HG03354 (cell line): ENCODE results near the gene TMEM269.

Source experiments
- ATAC-seq: cut with Tn5 transposase; IDR thresholded peaks from one replicate; pipeline ENCODE4 v1.9.1; 2021; ENCODE audit warnings: mild to moderate bottlenecking; ENCODE audit not compliant: unreplicated experiment, poor library complexity, severe bottlenecking

The TMEM269 gene, protein sequence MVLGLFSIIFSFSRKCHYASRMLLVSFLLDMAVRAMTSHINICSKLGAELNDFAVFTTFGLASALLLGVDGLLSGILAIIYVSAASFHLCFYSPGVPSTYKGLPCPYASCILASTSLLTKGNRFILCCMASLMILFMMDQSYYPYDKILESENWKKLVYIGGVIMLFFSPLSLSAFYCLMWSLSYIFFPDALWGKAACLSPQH

DNA sequence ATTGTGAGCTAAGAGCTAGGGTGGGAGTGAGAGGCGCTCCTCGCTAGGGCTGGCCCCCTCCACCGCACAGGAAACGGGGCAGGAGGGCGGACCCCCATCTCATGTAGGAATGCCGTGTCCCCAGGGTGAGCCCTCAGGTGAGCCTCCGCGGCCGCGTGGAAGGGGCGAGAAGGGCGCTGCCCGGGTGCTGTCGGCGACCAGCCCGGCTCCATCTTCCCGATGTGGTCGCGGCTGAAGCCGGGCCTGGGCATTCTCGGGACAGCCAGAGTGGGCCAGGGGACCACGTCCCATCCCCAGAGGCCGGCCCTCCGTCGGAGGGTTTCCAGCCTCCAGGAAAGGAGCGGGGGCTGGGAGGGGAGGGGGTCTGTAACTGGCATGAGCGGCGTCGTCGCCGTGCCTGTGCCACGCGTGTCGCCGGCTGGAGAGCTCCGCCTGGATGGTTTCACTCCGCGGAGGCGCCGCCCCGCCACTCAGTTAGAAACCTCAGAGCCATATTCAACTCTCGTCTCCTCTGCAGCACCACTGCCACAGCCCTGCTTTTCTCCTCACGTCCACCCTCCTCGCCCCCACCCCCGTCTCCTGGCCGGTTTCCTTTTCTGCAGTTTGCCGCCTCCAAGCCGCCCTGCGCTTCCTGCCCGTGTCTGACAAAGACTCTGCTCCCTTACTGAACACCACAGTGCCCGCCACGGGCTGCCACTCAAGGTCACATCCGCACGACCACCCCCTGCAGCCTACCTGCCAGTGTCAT, at the start of gene TMEM269:
TSS of gene TMEM269 (plus strand) at position 46 of the 748 bp plus-strand sequence. CDS start 4,903 bp downstream, outside the sequence.
- ATAC-seq = no peak

DNA sequence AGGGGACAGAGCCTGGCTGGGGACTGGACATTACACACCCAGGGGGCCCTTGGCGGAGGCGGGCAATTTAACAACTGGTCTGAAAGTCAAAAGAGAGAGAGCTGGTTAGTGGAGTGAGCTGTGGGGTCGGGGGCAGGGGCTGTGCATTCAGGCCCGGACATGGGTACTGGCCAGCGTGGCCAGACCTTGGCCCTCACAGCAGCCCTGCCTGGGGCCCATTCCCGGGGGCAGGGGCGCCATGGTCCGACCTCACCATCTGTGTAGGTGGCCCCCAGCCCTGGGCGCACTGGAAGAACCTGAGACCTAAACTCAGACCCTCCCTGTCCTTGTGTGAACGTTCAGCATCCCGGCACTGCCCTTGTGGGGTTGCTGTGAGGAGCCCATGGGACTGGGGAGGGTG, 49.7 kb upstream of the TMEM269 start:
- ATAC-seq = no peak

DNA sequence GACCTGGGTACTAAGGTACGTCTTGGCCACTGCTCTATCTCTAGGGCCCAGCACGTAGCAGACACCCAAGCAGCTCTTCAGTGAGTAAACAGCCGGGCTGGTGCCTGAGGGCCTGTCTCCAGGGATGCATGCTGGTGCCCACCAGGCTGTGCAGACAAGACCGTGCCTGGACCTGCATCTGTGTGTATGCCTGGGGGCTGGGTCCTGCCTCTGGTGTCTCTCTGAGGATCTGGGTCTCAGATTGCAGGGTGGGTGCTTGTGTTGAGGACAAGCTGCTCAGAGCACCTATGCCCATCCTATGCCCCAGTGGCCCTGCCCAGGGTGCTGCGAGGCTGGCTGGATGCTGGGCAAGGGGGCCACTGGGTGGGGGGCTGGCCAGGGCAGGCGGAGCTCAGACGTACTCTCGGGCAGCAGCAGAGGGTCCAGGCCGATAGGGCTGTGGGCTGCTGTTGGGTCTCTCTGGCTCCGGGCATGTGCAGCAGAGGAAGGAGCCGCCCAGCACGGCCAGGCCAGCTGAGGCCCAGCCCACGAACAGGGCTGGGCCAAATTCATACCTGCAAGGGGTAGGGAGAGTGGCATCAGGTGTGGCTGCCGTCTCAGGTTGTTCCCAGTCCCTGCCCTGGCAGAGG, 49.2 kb upstream of the TMEM269 start:
- no peak for ATAC-seq

DNA sequence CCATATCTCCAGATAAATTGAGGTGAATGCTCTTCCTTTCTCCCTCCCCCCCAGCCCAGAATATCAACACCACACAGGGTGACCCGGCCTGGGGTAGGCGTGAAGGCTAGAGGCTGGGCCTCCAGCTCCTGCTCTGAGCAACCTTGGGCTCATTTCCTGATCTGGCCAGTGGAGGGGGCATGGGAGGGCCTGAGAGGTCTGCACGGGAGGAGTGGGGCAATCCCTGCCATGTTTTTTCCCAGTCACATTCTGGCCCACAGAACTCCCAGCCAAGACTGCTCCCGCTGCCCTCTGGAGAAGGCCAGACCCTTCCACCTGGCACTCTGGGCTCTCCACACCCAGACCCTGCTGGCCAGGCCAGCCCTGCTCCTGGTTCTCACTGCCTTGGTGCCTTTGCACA, 48.6 kb upstream of the TMEM269 start:
- no peak for ATAC-seq

DNA sequence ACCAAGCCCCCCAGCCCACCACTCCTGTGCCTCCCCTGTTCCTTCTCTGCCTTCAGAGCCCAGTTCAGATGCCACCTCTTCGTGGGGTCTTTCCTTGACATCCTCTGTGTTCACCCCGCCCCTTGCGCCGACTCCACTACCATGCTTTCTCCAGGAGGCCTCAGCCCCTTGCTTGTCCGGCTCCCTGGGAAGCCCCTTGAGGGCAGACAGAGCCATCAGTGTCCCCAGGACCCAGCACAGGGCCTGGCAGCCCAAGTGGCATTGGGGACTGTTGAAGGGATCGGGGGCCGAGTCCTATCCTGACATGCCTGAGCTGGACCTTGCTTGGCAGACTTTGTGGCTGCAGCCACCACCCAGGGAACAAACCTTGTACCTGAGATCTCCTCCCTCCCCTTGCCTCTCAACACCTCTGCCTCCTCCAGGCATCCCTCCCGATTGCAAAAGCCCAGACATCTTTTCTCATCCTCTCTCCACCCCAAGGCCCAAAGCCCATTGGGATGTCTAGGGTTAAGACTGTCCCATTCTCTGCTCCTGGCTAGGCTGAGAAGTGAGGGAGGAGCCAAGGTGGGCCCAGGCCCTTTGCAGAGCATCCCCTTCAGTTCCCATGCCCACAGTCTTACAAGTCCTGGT, 48.1 kb upstream of the TMEM269 start:
- no peak for ATAC-seq

DNA sequence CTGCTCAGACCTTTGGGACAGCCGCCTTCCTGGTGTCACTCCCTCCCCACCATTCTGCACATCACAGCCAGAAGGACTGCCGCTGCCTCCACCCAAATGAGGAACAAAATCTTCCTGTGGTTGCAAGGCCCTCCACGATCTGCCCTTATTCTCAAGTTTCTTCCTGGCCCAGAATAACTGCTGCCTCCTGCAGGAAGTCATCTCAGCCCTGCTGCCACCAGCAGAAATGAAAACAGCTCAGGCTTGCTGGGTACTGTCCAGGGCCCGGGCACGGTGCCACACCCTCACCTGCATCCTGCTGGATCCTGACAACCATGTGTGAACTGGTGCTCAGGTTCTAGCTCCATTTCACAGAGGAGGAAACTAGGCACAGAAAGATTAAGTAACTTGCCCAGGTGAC, 47.5 kb upstream of the TMEM269 start:
- ATAC-seq = no peak

DNA sequence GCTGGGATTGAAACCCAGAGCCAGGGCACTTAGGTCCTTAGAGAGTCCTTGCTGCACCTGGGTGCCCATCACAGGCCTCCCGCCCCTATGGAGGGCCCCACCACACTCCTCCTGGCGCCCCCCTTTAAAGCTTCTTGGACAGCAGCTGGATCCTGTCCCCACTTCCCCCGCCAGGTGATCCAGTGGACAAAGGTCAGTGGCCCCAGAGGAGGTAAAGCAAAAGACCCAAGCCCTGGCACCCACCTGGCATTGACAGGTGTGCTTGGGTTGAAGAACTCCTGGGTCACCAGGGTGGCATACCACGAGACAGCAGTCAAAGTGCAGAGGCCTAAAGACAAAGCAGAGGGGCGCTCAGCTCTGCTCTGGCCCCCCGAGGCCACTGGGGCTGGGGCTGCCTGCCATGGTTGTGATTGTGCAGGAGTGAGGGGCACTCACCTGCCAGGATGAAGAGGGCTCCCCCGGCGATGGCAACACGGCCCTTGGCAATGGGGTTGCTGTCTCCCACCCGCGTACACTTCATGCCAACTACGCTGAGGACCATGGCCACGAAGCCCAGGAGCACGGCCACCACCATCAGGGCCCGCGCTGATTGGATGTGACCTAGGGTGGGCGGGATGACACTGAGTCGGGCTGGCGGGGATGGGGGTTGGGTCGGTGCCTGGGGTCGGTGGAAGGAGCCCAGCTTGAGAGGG, 46.7 kb upstream of the TMEM269 start:
- ATAC-seq = no peak

DNA sequence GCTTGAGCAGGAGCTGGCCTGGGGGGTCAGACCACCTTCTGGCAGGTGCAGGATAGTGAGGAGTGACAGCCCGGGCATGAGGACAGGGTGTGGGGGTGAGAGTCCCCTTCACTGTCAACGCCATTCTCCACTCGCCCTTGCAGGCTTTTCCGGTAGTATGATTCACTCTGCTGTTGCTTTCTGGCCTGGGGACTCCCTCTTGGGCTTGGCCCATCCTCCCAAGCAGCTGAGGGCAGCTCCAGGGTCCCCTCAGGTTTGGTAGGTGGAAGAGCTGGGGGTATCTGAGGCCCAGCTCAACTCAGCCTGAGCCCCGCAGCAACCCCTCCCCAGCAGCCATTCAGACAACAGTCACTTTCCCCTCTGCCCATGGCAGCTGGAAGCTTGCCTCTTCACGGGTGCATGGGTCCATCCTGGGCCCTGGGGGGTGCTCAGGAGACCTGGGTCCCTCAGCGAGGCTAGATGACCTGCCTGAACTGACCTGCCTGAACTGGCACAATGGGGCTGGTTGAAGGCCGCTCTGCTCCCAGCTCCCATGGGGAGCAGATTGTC, 46.0 kb upstream of the TMEM269 start:
- no peak for ATAC-seq

DNA sequence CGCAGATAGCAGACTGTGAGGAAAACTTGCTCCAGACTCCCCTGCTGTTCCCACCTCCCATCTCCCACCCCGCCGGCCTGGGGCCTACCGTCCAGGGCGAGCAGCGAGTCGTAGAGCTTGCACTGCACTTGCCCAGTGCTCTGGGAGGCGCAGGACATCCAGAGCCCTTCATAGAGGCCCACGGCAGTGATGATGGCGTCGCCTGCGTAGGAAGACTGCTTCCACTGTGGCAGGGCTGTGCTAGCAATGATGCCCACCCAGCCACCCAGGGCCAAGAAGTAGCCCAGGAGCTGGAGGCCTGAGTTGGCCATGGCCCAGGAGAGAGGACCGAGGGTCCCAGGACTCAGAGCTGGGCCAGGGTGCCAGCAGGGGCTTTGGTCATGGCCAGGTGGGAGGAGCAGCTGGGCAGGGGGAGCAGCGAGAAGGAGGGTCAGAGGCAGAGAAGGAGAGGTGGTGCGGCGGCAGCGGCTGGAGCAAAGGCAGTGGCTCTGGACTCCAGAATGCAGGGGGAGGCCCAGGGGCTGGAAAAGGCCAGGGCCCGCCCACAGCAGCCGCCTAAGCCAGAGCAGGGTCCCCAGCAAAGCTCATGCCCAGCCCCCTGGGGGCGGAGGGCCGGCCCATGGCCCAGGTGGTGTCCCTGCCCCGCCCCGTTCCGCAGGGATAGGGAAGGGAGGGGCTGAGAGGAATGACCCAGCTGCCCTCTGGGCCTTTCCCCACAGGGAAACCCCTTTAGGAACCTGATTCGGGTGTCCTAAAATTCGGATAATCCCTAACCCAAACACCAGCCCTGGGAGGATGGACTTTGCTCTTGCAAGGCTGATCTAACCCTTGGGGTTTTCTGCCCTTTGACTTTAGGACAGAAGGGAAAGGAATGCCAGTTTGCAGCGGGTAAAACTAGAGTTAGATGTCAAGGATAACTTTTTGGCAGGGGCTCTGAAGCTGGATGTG, 44.8 kb upstream of the TMEM269 start, which contains the start of gene CLDN19:
TSS of gene CLDN19 (minus strand) at position 484 of the 948 bp plus-strand sequence. CDS start at position 311, 173 bp downstream.
- ATAC-seq = no peak

DNA sequence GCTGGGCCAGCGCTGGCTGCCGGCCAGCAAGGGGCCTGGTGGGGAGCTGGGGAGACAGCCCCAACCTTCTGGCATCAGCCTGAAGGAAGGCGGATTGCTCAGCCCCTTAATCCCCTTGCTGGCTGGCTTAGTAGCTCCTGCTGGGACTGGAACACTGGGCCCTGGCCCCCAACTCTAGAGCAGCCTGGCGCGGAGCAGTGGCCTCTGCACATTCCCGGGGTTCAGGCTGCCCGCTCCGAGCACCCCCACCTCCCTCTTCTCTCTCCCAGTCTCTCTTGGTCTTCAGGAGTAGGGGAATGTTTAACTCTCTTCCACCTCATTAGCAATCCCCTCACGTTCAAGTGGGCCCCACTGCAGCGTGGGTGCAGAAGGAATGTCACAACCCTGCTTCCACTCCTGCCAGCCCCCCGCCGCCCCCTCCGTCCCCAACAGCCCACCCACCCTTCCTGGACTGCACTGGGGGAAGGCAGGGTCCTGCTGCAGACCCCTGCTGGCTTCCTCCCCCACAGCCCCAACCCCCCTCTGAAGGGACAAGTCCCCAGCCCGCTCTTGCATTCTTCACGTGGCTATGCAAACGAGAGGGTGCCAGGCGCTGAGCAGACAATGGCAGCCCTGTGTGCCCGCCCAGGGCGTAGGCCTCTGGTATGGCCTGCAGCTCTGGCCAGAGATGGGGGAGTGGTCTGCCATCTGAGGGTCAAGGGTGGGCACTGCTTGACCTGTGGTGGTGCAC, 43.8 kb upstream of the TMEM269 start:
- no peak for ATAC-seq

DNA sequence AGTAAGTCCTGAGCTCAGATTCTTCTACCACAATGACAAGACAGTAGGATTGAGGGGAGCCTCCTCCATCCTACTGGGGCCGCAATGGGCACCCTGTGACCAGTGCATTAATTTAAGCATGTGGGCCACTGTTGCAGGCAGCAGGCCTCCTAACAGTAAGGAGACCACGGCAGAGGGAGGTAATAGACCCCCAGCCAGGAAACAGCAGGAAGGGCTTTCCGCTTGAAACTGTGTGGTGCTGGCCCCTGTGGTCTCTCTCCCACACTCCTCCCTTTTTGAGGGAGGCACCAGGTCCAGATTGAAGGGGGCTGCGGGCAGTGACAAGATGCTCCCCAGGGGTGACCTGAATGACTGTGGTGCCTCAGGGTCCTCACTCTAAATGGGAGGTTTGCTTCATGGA, 43.1 kb upstream of the TMEM269 start:
- ATAC-seq = no peak

DNA sequence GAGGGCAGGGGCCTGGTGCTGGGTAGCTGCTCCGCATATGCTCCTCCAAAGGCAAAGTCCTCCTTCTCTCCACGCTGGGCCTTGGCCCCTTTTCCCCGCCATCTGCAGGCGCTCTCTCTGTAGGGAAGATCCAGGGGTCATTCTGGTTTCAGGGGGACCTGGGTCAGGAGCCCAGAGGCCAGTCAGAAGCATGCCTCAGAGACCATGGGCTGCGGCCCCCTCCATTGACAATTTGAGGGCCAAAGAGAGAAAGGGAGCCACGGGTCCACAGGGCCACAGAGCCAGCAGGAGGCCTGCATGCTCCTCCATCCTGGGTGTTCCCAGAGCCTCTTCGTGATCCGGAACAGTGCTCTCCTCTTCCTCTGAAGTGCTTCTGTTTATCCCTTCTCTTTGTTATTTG, 42.6 kb upstream of the TMEM269 start:
- ATAC-seq = no peak

DNA sequence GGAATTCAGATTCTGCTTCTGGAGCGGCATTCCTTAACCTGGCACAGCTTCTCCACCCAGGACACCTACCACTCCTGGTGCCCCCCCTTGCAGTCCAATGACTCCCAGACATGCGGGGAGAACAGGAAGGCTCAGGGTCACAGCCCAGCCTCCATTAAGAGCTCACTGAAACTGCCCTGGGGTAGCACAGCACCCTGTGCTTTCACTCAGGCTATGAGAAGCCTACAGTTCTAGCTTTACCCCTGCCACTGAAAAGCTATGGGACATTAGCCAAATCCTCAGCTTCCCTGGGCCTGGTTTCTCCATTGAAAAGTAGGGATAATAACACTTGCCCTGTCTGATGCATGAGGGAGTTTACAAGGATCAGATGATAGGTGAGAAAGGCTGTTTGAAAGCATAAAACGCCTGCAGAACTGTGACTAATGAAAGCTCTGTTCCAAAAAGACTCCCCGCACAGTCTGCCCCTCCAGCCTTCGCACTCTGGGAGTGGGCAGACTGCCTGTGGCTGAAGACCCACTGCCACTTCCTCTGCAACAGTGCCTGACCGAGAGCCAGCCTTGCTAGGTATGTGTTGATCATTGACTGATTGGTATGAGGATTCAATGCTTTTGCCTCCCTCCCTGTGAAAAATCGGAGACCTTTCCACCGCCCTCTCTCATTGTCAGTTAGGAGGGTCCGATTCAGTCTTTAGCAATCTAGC, 42.0 kb upstream of the TMEM269 start:
- ATAC-seq = no peak

DNA sequence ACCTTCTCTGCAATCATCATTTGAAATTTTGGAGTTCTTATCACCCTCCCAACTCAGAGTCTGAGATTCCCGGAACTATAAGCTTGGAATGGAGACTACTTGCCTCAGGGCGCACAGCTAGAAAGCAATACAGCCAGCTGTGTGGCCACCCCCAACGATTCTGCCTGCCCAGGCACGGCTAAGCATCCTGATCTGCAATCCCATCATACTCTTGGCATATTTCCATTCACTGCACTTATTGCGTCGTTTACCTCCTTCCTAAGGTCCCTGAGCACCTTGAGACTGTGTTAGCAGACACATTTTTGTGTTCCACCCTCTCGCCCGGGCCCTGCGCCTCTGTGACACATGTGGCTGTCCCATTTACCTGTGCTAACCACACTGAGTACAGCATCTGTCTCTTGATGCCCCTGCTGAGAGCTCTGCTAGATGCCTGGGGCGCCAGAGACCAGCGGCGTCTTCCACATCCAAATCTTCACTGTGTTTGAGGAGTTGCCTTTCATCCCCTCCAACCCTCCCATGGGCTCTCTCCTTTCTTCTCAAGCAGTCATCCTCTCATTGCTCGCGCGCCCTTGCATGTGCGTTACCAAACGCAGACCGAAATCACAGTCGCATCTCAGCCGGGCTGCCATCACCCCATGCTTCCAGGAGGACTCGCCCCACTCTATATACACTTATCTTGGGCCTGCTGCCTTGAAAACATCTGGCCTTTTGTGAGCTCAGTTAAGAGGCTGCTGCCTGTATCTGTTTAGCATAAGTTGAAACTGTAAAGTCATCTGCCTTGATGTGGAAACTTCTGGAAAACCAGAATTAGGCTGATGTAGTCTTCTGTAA, 41.3 kb upstream of the TMEM269 start:
- ATAC-seq = no peak

DNA sequence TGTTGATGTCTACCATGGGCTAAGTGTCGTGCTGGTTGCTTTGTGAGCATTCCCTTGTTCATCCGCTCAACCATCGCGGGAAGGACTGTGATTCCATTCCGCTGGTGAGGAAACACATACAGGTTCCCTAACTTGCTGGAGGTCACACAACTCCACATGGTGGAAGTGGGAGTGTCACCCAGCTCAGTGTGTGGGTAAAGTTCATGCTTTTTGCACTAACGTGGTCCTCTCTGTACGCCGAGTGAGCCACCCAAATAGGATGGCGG, 40.7 kb upstream of the TMEM269 start:
- ATAC-seq = no peak

DNA sequence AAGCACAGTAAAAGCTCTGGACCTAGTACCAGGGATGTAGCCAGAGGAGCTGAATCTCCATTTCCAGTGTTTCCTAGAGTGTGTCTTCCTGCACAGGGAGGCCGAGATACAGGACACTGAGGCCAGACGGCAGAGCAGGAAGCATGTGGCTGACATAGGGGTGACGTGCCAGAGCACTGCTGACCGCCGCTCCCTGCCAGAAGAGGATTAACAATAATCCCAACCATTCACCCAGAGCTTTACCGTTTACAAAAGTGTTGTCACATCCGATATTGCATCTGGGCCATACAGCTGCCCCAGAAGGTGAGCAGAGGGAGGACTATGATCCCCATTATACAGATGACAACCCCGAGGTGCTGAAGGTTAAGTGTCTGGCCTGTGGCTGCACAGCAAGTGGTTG, 38.9 kb upstream of the TMEM269 start:
- no peak for ATAC-seq
